ENCODE data around the gene SLC5A8.

- TF ChIP-seq FOXA1 (IDR thresholded peaks at IDR 0.05) (no peak), CTCF (IDR thresholded peaks at IDR 0.05; ENCODE audit: low read depth, low read length, missing input control) (no peak), RXRA (IDR thresholded peaks at IDR 0.05) (no peak), YY1 (IDR thresholded peaks at IDR 0.05) (no peak), SP1 (IDR thresholded peaks at IDR 0.05) (no peak), RAD21 (IDR thresholded peaks at IDR 0.05) (no peak)
Observed at GRCh38 chr12:101115326-101115725, 94.7 kb downstream of the SLC5A8 start.
